SK-N-SH (cell line): ENCODE results near the gene ISLR. TPM values are rescaled to one million over a fixed set of nuclear protein-coding genes. Genes with fewer than 3 reads are reported as not detected.

Experiments used
- CTCF ChIA-PET: fragments of 300-600, 350-600 bp; formaldehyde crosslinking; extraction: SDS; loops from one replicate; lab custom pipeline; 2021; lab: Yijun Ruan, JAX
- POLR2A ChIA-PET: fragments of 350-600 bp; sonication (Branson Sonifier 250); formaldehyde crosslinking; extraction: SDS; loops from one replicate; lab custom pipeline; 2020; ENCODE audit warnings: antibody characterized with exemption, inconsistent platforms; lab: Yijun Ruan, JAX
- DNase-seq: peaks from one replicate; pipeline ENCODE4 v3.0.0; 2012
- H2AFZ ChIP-seq: fragments of 200-600 bp; sonication (generic); 2 replicates; pipeline ENCODE4 v1.8.1; 2016; ENCODE audit warnings: antibody characterized with exemption, mild to moderate bottlenecking, low read depth
- H3F3A ChIP-seq: fragments of 200-600 bp; sonication (generic); replicated peaks from 2 replicates; pipeline ENCODE3; 2016; ENCODE audit warnings: antibody characterized with exemption, mild to moderate bottlenecking; ENCODE audit not compliant: insufficient read depth
- H3K27ac ChIP-seq, 2 experiments: fragments of 200-500 bp in 1 of 2; fragments of 200-600 bp in 1 of 2; sonication (Bioruptor generic) in 1 of 2; sonication (generic), shearing (Covaris generic) in 1 of 2; 2 replicates each; pipeline versions ENCODE4 v1.5.1 to v1.6.1; 2014 to 2016; ENCODE audit warnings: low read depth in 2 of 2, inconsistent platforms in 1 of 2, low read length in 1 of 2, mild to moderate bottlenecking in 1 of 2, mixed read lengths in 1 of 2
- H3K27me3 ChIP-seq: fragments of 200-600 bp; sonication (generic), shearing (Covaris generic); 2 replicates; pipeline ENCODE4 v1.6.1; 2016; ENCODE audit warnings: mixed run types; ENCODE audit not compliant: insufficient read depth
- H3K36me3 ChIP-seq, 2 experiments: fragments of 200-500 bp in 1 of 2; fragments of 200-600 bp in 1 of 2; sonication (Bioruptor generic) in 1 of 2; sonication (generic) in 1 of 2; replicated peaks in 1 of 2; 2 replicates each; pipeline versions ENCODE3 to v1.5.1; 2014 to 2016; ENCODE audit warnings: low read length in 1 of 2, mild to moderate bottlenecking in 1 of 2; ENCODE audit not compliant: insufficient read depth in 2 of 2, control insufficient read depth in 1 of 2
- H3K4me1 ChIP-seq, 2 experiments: fragments of 200-500 bp in 1 of 2; fragments of 200-600 bp in 1 of 2; sonication (Bioruptor generic) in 1 of 2; sonication (generic), shearing (Covaris generic) in 1 of 2; 2 replicates each; pipeline versions ENCODE4 v1.5.1 to v1.6.1; 2014 to 2016; ENCODE audit warnings: low read depth in 1 of 2, low read length in 1 of 2, mixed run types in 1 of 2; ENCODE audit not compliant: insufficient read depth in 2 of 2, control insufficient read depth in 1 of 2
- H3K4me2 ChIP-seq: fragments of 200-600 bp; sonication (generic), shearing (Covaris generic); 2 replicates; pipeline ENCODE4 v1.6.1; 2017; ENCODE audit warnings: mixed run types
- H3K4me3 ChIP-seq, 2 experiments: fragments of 200-500 bp in 1 of 2; fragments of 200-600 bp in 1 of 2; sonication (Bioruptor generic) in 1 of 2; sonication (generic), shearing (Covaris generic) in 1 of 2; 2 replicates each; pipeline versions ENCODE4 v1.5.1 to v1.8.1; 2014 to 2016; ENCODE audit warnings: low read depth in 2 of 2, inconsistent platforms in 1 of 2, low read length in 1 of 2, mild to moderate bottlenecking in 1 of 2, mixed read lengths in 1 of 2, moderate library complexity in 1 of 2
- H3K79me2 ChIP-seq: fragments of 200-600 bp; sonication (generic); 2 replicates; pipeline ENCODE4 v1.8.1; 2017; ENCODE audit warnings: mild to moderate bottlenecking; ENCODE audit not compliant: insufficient read depth
- H3K9ac ChIP-seq: fragments of 200-600 bp; sonication (generic); 2 replicates; pipeline ENCODE4 v1.6.1; 2017; ENCODE audit warnings: mixed run types
- H3K9me2 ChIP-seq: fragments of 200-600 bp; sonication (generic); 2 replicates; pipeline ENCODE4 v1.6.1; 2017; ENCODE audit warnings: mixed run types
- H3K9me3 ChIP-seq: fragments of 200-600 bp; sonication (generic); 2 replicates; pipeline ENCODE4 v1.6.1; 2017; ENCODE audit warnings: mixed run types, mild to moderate bottlenecking, moderate library complexity
- H4K20me1 ChIP-seq: fragments of 200-600 bp; sonication (generic); 2 replicates; pipeline ENCODE4 v1.6.1; 2017; ENCODE audit warnings: mild to moderate bottlenecking, mixed run types; ENCODE audit not compliant: insufficient read depth
- CHD2 ChIP-seq: fragments of 150-350 bp; IDR thresholded peaks from 2 replicates; pipeline ENCODE4 v1.6.1; 2018; ENCODE audit warnings: low read length; ENCODE audit not compliant: partially characterized antibody
- CTCF ChIP-seq: fragments of 200-600 bp; sonication (generic); IDR thresholded peaks from 2 replicates; pipeline ENCODE4 v1.6.1; 2017; ENCODE audit warnings: antibody characterized with exemption, mild to moderate bottlenecking, moderate library complexity
- GATA2 ChIP-seq: sonication (generic); formaldehyde crosslinking; IDR thresholded peaks from 2 replicates; pipeline ENCODE4 v1.5.0; 2020; ENCODE audit warnings: mild to moderate bottlenecking, missing genetic modification reagents
- JUND ChIP-seq: IDR thresholded peaks from 2 replicates; pipeline ENCODE4 v1.4.0; 2012
- MAX ChIP-seq: IDR thresholded peaks from 2 replicates; pipeline ENCODE4 v1.4.0; 2012; ENCODE audit warnings: low read depth
- MXI1 ChIP-seq: IDR thresholded peaks from 2 replicates; pipeline ENCODE4 v1.6.1; 2012; ENCODE audit warnings: mild to moderate bottlenecking, low read depth, low read length, improper control_type of control experiment
- NRF1 ChIP-seq: IDR thresholded peaks from 2 replicates; pipeline ENCODE4 v1.6.1; 2012; ENCODE audit warnings: low read depth, mild to moderate bottlenecking, low read length
- POLR2AphosphoS5 ChIP-seq: IDR thresholded peaks from 2 replicates; pipeline ENCODE4 v1.6.1; 2012; ENCODE audit warnings: low read depth, low read length
- RAD21 ChIP-seq: IDR thresholded peaks from 2 replicates; pipeline ENCODE4 v1.6.1; 2012; ENCODE audit warnings: mild to moderate bottlenecking, low read length
- REST ChIP-seq: IDR thresholded peaks from 2 replicates; pipeline ENCODE4 v1.6.1; 2012; ENCODE audit warnings: mild to moderate bottlenecking, low read depth, low read length, moderate library complexity
- RFX5 ChIP-seq: IDR thresholded peaks from 2 replicates; pipeline ENCODE4 v1.6.1; 2012; ENCODE audit warnings: mild to moderate bottlenecking, improper control_type of control experiment, low read length
- TEAD4 ChIP-seq: IDR thresholded peaks from 2 replicates; pipeline ENCODE4 v1.4.0; 2012; ENCODE audit warnings: mild to moderate bottlenecking, borderline replicate concordance; ENCODE audit not compliant: insufficient read depth
- ZBTB33 ChIP-seq: IDR thresholded peaks from 2 replicates; pipeline ENCODE4 v1.4.0; 2012; ENCODE audit warnings: low read depth, borderline replicate concordance
- WGBS: methylation state at CpG from one replicate; pipeline ENCODE4 v1.1.6; 2017; ENCODE audit warnings: low lambda C conversion rate; 5-methylcytosine and 5-hydroxymethylcytosine counted together
- polyA plus RNA-seq, 3 experiments: library from polyadenylated mRNA; depleted of rRNA; stranded (reverse); fragments of >200 nt; gene quantifications; 2 replicates each; pipeline ENCODE4 v1.2.3, GENCODE V29; 2012

The ISLR gene
- polyA plus RNA-seq, 1 of the 3 experiments (the other 2 are of a cell fraction): 7.3 TPM

GRCh38 chr15:74214324-74215021 lies 41.0 kb downstream of the ISLR start:
- no peaks in the 10 kb centered on the region for H3K36me3 ChIP-seq
- no peaks in the 10 kb centered on the region for H3K79me2 ChIP-seq
- peaks cover 14 to 21% of the 10 kb centered on the region in 2 experiments; a peak in 3 of 4 replicates for H3K4me1 ChIP-seq
- 91% methylated on average over 6 of the region's 6 CpGs for WGBS
- H3K4me2 ChIP-seq: peak overlapping the region; percentile 43
- no peaks in the 10 kb centered on the region for H3K27me3 ChIP-seq
- no peak for TF ChIP-seq NRF1
- TF ChIP-seq RFX5: no peak
- no peaks in the 10 kb centered on the region for H4K20me1 ChIP-seq
- H3K4me3 ChIP-seq: no peak overlapping the region
- no peaks in the 10 kb centered on the region for H3K9me3 ChIP-seq
- peaks cover 10% of the 10 kb centered on the region for H3F3A ChIP-seq
- H3K27ac ChIP-seq: peak overlapping the region; percentile 29 to 46; a peak in 2 of 4 replicates
- POLR2A ChIA-PET: no interaction called here
- H3K9me2 ChIP-seq: no peaks in the 10 kb centered on the region
- H2AFZ ChIP-seq: no peak overlapping the region
- no peak overlapping the region for H3K9ac ChIP-seq
- no peak for DNase-seq
- CTCF ChIA-PET: interaction anchor here (0.7 to 1.2 kb wide), 2 partner anchors 37 to 93 kb away, joined by 3 read pairs; no protein-coding TSS in a partner anchor

- CTCF ChIA-PET: interaction anchor here (1.0 to 1.5 kb wide), 3 partner anchors 10 to 91 kb away, joined by 3 to 4 read pairs (median 3); no protein-coding TSS in a partner anchor
- Histone ChIP-seq H3K36me3 (no peaks in the 10 kb centered on the region), H3K27me3 (no peaks in the 10 kb centered on the region), H3K9me2 (no peaks in the 10 kb centered on the region), H3K4me3 (no peak overlapping the region), H3K4me2 (no peak overlapping the region; the same call in 1 of the 2 replicates), H3K4me1 (peaks cover 16 to 18% of the 10 kb centered on the region in 2 experiments), H3K9ac (no peak overlapping the region), H3K27ac (0 out of 4 replicates have a peak overlapping the region, but pooled peaks of 1 of the 2 experiments have one; percentile 46), H3K9me3 (no peaks in the 10 kb centered on the region), H3F3A (peaks cover 5% of the 10 kb centered on the region), H3K79me2 (no peaks in the 10 kb centered on the region), H2AFZ (no peak overlapping the region), H4K20me1 (no peaks in the 10 kb centered on the region)
- no peak for DNase-seq
- POLR2A ChIA-PET: interaction anchor here (0.6 to 1.2 kb wide), 2 partner anchors 9 to 980 kb away, joined by 4 read pairs; no protein-coding TSS in a partner anchor
- WGBS: 95% methylated on average over 8 of the region's 8 CpGs
- no peak for TF ChIP-seq ZBTB33
- no peak for TF ChIP-seq CHD2
- no peak for TF ChIP-seq MXI1
- TF ChIP-seq CTCF: no peak
- no peak for TF ChIP-seq RAD21
- TF ChIP-seq JUND: no peak
- TF ChIP-seq TEAD4: no peak
- no peak for TF ChIP-seq GATA2 (CRISPR knock-in tag)
- TF ChIP-seq REST: no peak
- no peak for TF ChIP-seq MAX
- TF ChIP-seq POLR2AphosphoS5: no peak
These were observed 42.4 kb downstream of the ISLR start for GRCh38 chr15:74215958-74216357.
